Neutrophil (primary cell): Measurements from ENCODE around the gene NKAIN4.

Source experiments
- H3K27ac ChIP-seq: fragments of 200-600 bp; sonication (generic); 2 replicates; pipeline ENCODE4 v1.5.1; 2016; ENCODE audit warnings: mild to moderate bottlenecking, moderate library complexity
- H3K27me3 ChIP-seq: fragments of 200-600 bp; sonication (generic); 2 replicates; pipeline ENCODE4 v1.6.0; 2016; ENCODE audit warnings: mild to moderate bottlenecking
- H3K36me3 ChIP-seq: fragments of 200-600 bp; sonication (generic); 2 replicates; pipeline ENCODE4 v1.5.1; 2017
- H3K4me1 ChIP-seq, 2 experiments: fragments of 200-600 bp in 1 of 2; sonication (generic) in 1 of 2; 1 replicate in 1 of 2; 2 replicates in 1 of 2; pipeline versions ENCODE4 v1.5.1 to v1.6.1; 2013 to 2016; ENCODE audit warnings: low read depth in 1 of 2, low read length in 1 of 2, mild to moderate bottlenecking in 1 of 2, moderate library complexity in 1 of 2; ENCODE audit not compliant: control insufficient read depth in 1 of 2, insufficient read depth in 1 of 2
- H3K4me3 ChIP-seq, 2 experiments: fragments of 200-600 bp in 1 of 2; sonication (generic) in 1 of 2; 1 replicate in 1 of 2; 2 replicates in 1 of 2; pipeline ENCODE4 v1.5.1; 2013 to 2016; ENCODE audit warnings: low read depth in 1 of 2, low read length in 1 of 2, mild to moderate bottlenecking in 1 of 2, moderate library complexity in 1 of 2
- H3K9me3 ChIP-seq: fragments of 200-600 bp; sonication (generic); 2 replicates; pipeline ENCODE4 v1.5.1; 2016
- CTCF ChIP-seq: fragments of 200-600 bp; sonication (generic); IDR thresholded peaks from 2 replicates; pipeline ENCODE4 v1.5.1; 2016; ENCODE audit warnings: antibody characterized with exemption

Gene NKAIN4

GRCh38 chr20:63280929-63281545 is 26.8 kb upstream of the NKAIN4 start:
- no peak for TF ChIP-seq CTCF
- Histone ChIP-seq H3K4me3 (no peak overlapping the region), H3K27ac (no peak overlapping the region), H3K4me1 (no peaks in the 10 kb centered on the region), H3K36me3 (peaks cover 98% of the 10 kb centered on the region), H3K9me3 (no peaks in the 10 kb centered on the region), H3K27me3 (no peaks in the 10 kb centered on the region)

- Histone ChIP-seq H3K9me3 (no peaks in the 10 kb centered on the region), H3K27me3 (no peaks in the 10 kb centered on the region), H3K36me3 (peaks cover 94% of the 10 kb centered on the region), H3K27ac (no peak overlapping the region), H3K4me1 (no peaks in the 10 kb centered on the region), H3K4me3 (no peak overlapping the region)
- no peak for TF ChIP-seq CTCF
Observed at GRCh38 chr20:63280371-63280770, 26.1 kb upstream of the NKAIN4 start.

GRCh38 chr20:63279931-63280330 is 25.7 kb upstream of the NKAIN4 start:
- TF ChIP-seq CTCF: no peak
- Histone ChIP-seq H3K4me3 (no peak overlapping the region), H3K36me3 (peaks cover 89% of the 10 kb centered on the region), H3K27ac (no peak overlapping the region), H3K4me1 (no peaks in the 10 kb centered on the region), H3K9me3 (no peaks in the 10 kb centered on the region), H3K27me3 (no peaks in the 10 kb centered on the region)

GRCh38 chr20:63278661-63279060 is 24.4 kb upstream of the NKAIN4 start:
- H3K36me3 ChIP-seq: peaks cover 79% of the 10 kb centered on the region
- no peak overlapping the region for H3K4me3 ChIP-seq

GRCh38 chr20:63277466-63278272 is 23.4 kb upstream of the NKAIN4 start:
- Histone ChIP-seq H3K27me3 (no peaks in the 10 kb centered on the region), H3K9me3 (no peaks in the 10 kb centered on the region), H3K27ac (no peak overlapping the region), H3K36me3 (peaks cover 69% of the 10 kb centered on the region), H3K4me1 (peaks cover 9% of the 10 kb centered on the region in 2 experiments), H3K4me3 (no peak overlapping the region)
- no peak for TF ChIP-seq CTCF

More at GRCh38 chr20:63278661-63279060, 24.4 kb upstream of the NKAIN4 start:
- Histone ChIP-seq H3K27ac (no peak overlapping the region), H3K4me1 (peaks cover 3% of the 10 kb centered on the region in 2 experiments), H3K9me3 (no peaks in the 10 kb centered on the region), H3K27me3 (no peaks in the 10 kb centered on the region)
- no peak for TF ChIP-seq CTCF
